H9 (cell line): Measurements from ENCODE around the gene PERP. TPM values are rescaled to one million over a fixed set of nuclear protein-coding genes. Genes with fewer than 3 reads are reported as not detected.
A peak's percentile ranks its signal among the peaks of the same experiment; 100 is the strongest.

Experiments used
- DNase-seq: peaks from one replicate; pipeline ENCODE4 v3.0.0-alpha.2; 2017
- H2AFZ ChIP-seq: one replicate; pipeline ENCODE4 v1.6.1; 2013; ENCODE audit warnings: mild to moderate bottlenecking, low read length, control low read depth, moderate library complexity
- H2AK5ac ChIP-seq: 2 replicates; pipeline ENCODE4 v1.6.1; 2013; ENCODE audit warnings: low read length, control low read depth, mixed read lengths; ENCODE audit not compliant: insufficient read length
- H2BK120ac ChIP-seq: one replicate; pipeline ENCODE4 v1.6.1; 2013; ENCODE audit warnings: low read depth, mild to moderate bottlenecking, low read length, control low read depth, inconsistent platforms; ENCODE audit not compliant: poor library complexity, severe bottlenecking
- H2BK12ac ChIP-seq: 2 replicates; pipeline ENCODE4 v1.6.1; 2013; ENCODE audit warnings: low read length, control low read depth, mixed read lengths, low read depth; ENCODE audit not compliant: insufficient read length
- H2BK15ac ChIP-seq: 2 replicates; pipeline ENCODE4 v1.6.1; 2013; ENCODE audit warnings: low read depth, low read length, control low read depth
- H2BK20ac ChIP-seq: one replicate; pipeline ENCODE4 v1.6.1; 2013; ENCODE audit warnings: low read depth, mild to moderate bottlenecking, low read length, control low read depth, inconsistent platforms; ENCODE audit not compliant: poor library complexity, severe bottlenecking
- H2BK5ac ChIP-seq: 2 replicates; pipeline ENCODE4 v1.6.1; 2013; ENCODE audit warnings: low read length, control low read depth, mixed read lengths; ENCODE audit not compliant: insufficient read length
- H3K14ac ChIP-seq: 2 replicates; pipeline ENCODE4 v1.6.1; 2013; ENCODE audit warnings: low read length, control low read depth; ENCODE audit not compliant: insufficient read depth
- H3K18ac ChIP-seq: 2 replicates; pipeline ENCODE4 v1.6.1; 2013; ENCODE audit warnings: low read depth, mild to moderate bottlenecking, mixed read lengths, low read length, control low read depth; ENCODE audit not compliant: insufficient read length
- H3K23ac ChIP-seq: 2 replicates; pipeline ENCODE4 v1.6.1; 2013; ENCODE audit warnings: low read length, control low read depth, mixed read lengths, low read depth; ENCODE audit not compliant: insufficient read length
- H3K23me2 ChIP-seq: 2 replicates; pipeline ENCODE4 v1.6.1; 2013; ENCODE audit warnings: low read depth, mild to moderate bottlenecking, mixed read lengths, low read length, control low read depth; ENCODE audit not compliant: insufficient read length, poor library complexity, severe bottlenecking
- H3K27ac ChIP-seq: 2 replicates; pipeline ENCODE4 v1.5.1; 2013; ENCODE audit warnings: low read length, control low read depth, mixed read lengths, low read depth; ENCODE audit not compliant: insufficient read length
- H3K27me3 ChIP-seq: 2 replicates; pipeline ENCODE4 v1.6.1; 2013; ENCODE audit warnings: low read length, control low read depth, inconsistent platforms; ENCODE audit not compliant: insufficient read depth
- H3K4ac ChIP-seq: 2 replicates; pipeline ENCODE4 v1.6.1; 2013; ENCODE audit warnings: low read depth, mild to moderate bottlenecking, control low read depth, inconsistent platforms, low read length, moderate library complexity
- H3K4me1 ChIP-seq: 2 replicates; pipeline ENCODE4 v1.6.1; 2013; ENCODE audit warnings: low read length, control low read depth, inconsistent platforms; ENCODE audit not compliant: insufficient read depth
- H3K4me2 ChIP-seq: 2 replicates; pipeline ENCODE4 v1.6.1; 2013; ENCODE audit warnings: low read length, control low read depth, mixed read lengths; ENCODE audit not compliant: insufficient read length, insufficient read depth
- H3K56ac ChIP-seq: 2 replicates; pipeline ENCODE4 v1.6.1; 2013; ENCODE audit warnings: low read depth, mild to moderate bottlenecking, mixed read lengths, low read length, control low read depth; ENCODE audit not compliant: insufficient read length
- H3K79me1 ChIP-seq: 2 replicates; pipeline ENCODE4 v1.6.1; 2013; ENCODE audit warnings: low read depth, mild to moderate bottlenecking, moderate library complexity, low read length, control low read depth, inconsistent platforms; ENCODE audit not compliant: insufficient read depth, poor library complexity, severe bottlenecking
- H3K79me2 ChIP-seq: 2 replicates; pipeline ENCODE4 v1.6.1; 2013; ENCODE audit warnings: low read length, control low read depth, inconsistent platforms; ENCODE audit not compliant: insufficient read depth
- H3K9ac ChIP-seq: 2 replicates; pipeline ENCODE4 v1.6.1; 2013; ENCODE audit warnings: low read length, control low read depth, mixed read lengths; ENCODE audit not compliant: insufficient read length; ENCODE audit errors: extremely low read depth
- H3K9me3 ChIP-seq: one replicate; pipeline ENCODE4 v1.6.1; 2013; ENCODE audit warnings: low read depth, low read length, inconsistent platforms; ENCODE audit not compliant: control insufficient read depth
- H3T11ph ChIP-seq: one replicate; pipeline ENCODE4 v1.6.1; 2013; ENCODE audit warnings: mild to moderate bottlenecking, low read length, control low read depth, inconsistent platforms
- H4K20me1 ChIP-seq: one replicate; pipeline ENCODE4 v1.6.1; 2013; ENCODE audit not compliant: control insufficient read depth, insufficient read length, insufficient read depth
- H4K5ac ChIP-seq: 2 replicates; pipeline ENCODE4 v1.6.1; 2013; ENCODE audit warnings: low read depth, mild to moderate bottlenecking, mixed read lengths, low read length, control low read depth; ENCODE audit not compliant: insufficient read length
- H4K8ac ChIP-seq: replicated peaks from 2 replicates; pipeline ENCODE4 v1.6.1; 2013; ENCODE audit warnings: low read length, control low read depth, mixed read lengths, low read depth; ENCODE audit not compliant: insufficient read length
- H4K91ac ChIP-seq: 2 replicates; pipeline ENCODE4 v1.6.1; 2013; ENCODE audit warnings: low read depth, mild to moderate bottlenecking, moderate library complexity, mixed read lengths, low read length, control low read depth; ENCODE audit not compliant: insufficient read length
- H3K27ac Mint-ChIP-seq, 3 experiments: 2 replicates in 2 of 3; 3 replicates in 1 of 3; pipeline ENCODE4 v1.8.0; 2020 to 2021; ENCODE audit warnings: mixed read lengths in 3 of 3, mild to moderate bottlenecking in 1 of 3, moderate library complexity in 1 of 3
- H3K27me3 Mint-ChIP-seq: 2 replicates; pipeline ENCODE4 v1.8.0; 2021; ENCODE audit warnings: low read depth, mild to moderate bottlenecking, moderate library complexity, mixed read lengths
- H3K36me3 Mint-ChIP-seq, 3 experiments: 2 replicates in 2 of 3; 3 replicates in 1 of 3; pipeline ENCODE4 v1.8.0; 2020 to 2021; ENCODE audit warnings: low read depth in 3 of 3, mixed read lengths in 3 of 3; ENCODE audit not compliant: insufficient read depth in 1 of 3
- H3K4me1 Mint-ChIP-seq, 2 experiments: 2 replicates each; pipeline ENCODE4 v1.8.0; 2020; ENCODE audit warnings: mixed read lengths in 2 of 2
- H3K4me3 Mint-ChIP-seq, 2 experiments: 2 replicates in 1 of 2; 3 replicates in 1 of 2; pipeline ENCODE4 v1.8.0; 2020 to 2021; ENCODE audit warnings: mild to moderate bottlenecking in 2 of 2, mixed read lengths in 2 of 2, moderate library complexity in 1 of 2
- H3K9me3 Mint-ChIP-seq, 2 experiments: 2 replicates in 1 of 2; 3 replicates in 1 of 2; pipeline ENCODE4 v1.8.0; 2020; ENCODE audit warnings: mild to moderate bottlenecking in 2 of 2, mixed read lengths in 2 of 2, moderate library complexity in 1 of 2
- WGBS: extraction: QIAGEN DNeasy Blood & Tissue Kit; methylation state at CpG from one replicate; pipeline ENCODE4 v1.1.7; 2013; ENCODE audit warnings: missing lambda C conversion rate, low lambda C conversion rate, mixed read lengths; ENCODE audit not compliant: insufficient read length; ENCODE audit errors: extremely low coverage; 5-methylcytosine and 5-hydroxymethylcytosine counted together
- total RNA-seq: library from RNA; stranded (reverse); gene quantifications from 2 replicates; pipeline ENCODE4 v1.2.1, GENCODE V29; 2021
- TF ChIP-seq, protein P1 (sequence below): fragments of 200-600 bp; sonication (generic); conservative IDR thresholded peaks from 3 replicates; pipeline ENCODE4 v1.8.0; 2021; ENCODE audit warnings: antibody characterized with exemption, mild to moderate bottlenecking

The PERP gene
- total RNA-seq, 1 experiment from 2014 or later = 28.7 TPM

DNA sequence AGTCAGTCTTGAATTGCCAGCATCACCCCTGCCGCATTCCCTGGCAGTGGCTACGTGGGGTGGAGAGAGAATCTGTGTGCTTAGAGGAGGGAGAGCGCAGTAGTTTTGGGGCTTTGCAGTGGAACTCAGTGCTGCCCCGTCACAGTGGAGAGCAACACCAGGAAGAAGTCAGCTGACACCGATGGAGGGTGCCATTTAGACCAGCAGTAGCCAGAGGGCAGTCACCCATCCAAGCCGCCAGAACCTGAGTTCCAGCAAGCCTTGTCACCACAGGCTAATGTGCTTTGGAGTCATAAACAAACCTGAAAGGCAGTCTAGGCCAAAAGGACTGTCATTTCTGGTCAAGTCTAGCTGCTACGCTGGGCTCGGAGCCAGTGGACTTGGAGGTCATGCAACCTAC lies 22.0 kb upstream of the PERP start:
- H2AFZ ChIP-seq = no peak overlapping the region
- no peak overlapping the region for H2BK12ac ChIP-seq
- Mint-ChIP-seq H3K27me3 (no peaks in the 10 kb centered on the region; the same call in 1 of the 2 replicates), H3K4me1 (peaks cover 0 to 5% of the 10 kb centered on the region in 2 experiments; a peak in 1 of 4 replicates), H3K27ac (no peak overlapping the region; a peak in 1 of 7 replicates), H3K4me3 (no peak overlapping the region), H3K36me3 (0 out of 7 replicates have a peak, but pooled peaks cover 0 to 5% (median 0%) of the 10 kb centered on the region in 3 experiments), H3K9me3 (peaks cover 5% of the 10 kb centered on the region in 2 experiments; a peak in 4 of 5 replicates)
- no peak overlapping the region for H4K5ac ChIP-seq
- no peaks in the 10 kb centered on the region for H3K9me3 ChIP-seq
- no peaks in the 10 kb centered on the region for H3K79me1 ChIP-seq
- H2BK20ac ChIP-seq = no peak overlapping the region
- no peaks in the 10 kb centered on the region for H3K27me3 ChIP-seq
- no peak overlapping the region for H2BK5ac ChIP-seq
- H3K4ac ChIP-seq = no peak overlapping the region
- no CpG with 5 or more reads among the region's 8 CpGs for WGBS
- H3K56ac ChIP-seq = no peak overlapping the region
- no peak overlapping the region for H3K23ac ChIP-seq
- H4K91ac ChIP-seq = no peak overlapping the region
- no peak overlapping the region for H2BK120ac ChIP-seq
- H4K20me1 ChIP-seq = no peaks in the 10 kb centered on the region
- no peaks in the 10 kb centered on the region for H3K79me2 ChIP-seq
- peak; percentile 64 for DNase-seq
- H3T11ph ChIP-seq = no peak overlapping the region
- H3K23me2 ChIP-seq = no peaks in the 10 kb centered on the region
- TF ChIP-seq, protein P1, sequence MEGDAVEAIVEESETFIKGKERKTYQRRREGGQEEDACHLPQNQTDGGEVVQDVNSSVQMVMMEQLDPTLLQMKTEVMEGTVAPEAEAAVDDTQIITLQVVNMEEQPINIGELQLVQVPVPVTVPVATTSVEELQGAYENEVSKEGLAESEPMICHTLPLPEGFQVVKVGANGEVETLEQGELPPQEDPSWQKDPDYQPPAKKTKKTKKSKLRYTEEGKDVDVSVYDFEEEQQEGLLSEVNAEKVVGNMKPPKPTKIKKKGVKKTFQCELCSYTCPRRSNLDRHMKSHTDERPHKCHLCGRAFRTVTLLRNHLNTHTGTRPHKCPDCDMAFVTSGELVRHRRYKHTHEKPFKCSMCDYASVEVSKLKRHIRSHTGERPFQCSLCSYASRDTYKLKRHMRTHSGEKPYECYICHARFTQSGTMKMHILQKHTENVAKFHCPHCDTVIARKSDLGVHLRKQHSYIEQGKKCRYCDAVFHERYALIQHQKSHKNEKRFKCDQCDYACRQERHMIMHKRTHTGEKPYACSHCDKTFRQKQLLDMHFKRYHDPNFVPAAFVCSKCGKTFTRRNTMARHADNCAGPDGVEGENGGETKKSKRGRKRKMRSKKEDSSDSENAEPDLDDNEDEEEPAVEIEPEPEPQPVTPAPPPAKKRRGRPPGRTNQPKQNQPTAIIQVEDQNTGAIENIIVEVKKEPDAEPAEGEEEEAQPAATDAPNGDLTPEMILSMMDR = peak; percentile 35; the same call in 1 of the 3 replicates
- H3K27ac ChIP-seq = no peak overlapping the region
- no peaks in the 10 kb centered on the region for H3K4me1 ChIP-seq
- no peak overlapping the region for H3K4me2 ChIP-seq
- H4K8ac ChIP-seq = no peak overlapping the region
- no peak overlapping the region for H3K14ac ChIP-seq
- no peak overlapping the region for H3K18ac ChIP-seq
- H2BK15ac ChIP-seq = no peak overlapping the region
- no peak overlapping the region for H2AK5ac ChIP-seq
- no peak overlapping the region for H3K9ac ChIP-seq
